ENCODE results near the gene FRYL.

The FRYL gene

GRCh38 chr4:48642421-48643374 is 137.4 kb downstream of the FRYL start:
- no peak for DNase-seq (ENCODE audit: low read depth in 1 of 2, low spot score in 1 of 2)
- TF ChIP-seq SPI1 (IDR thresholded peaks at IDR 0.05; ENCODE audit: borderline replicate concordance, low read depth) (no peak), REST (IDR thresholded peaks at IDR 0.05; ENCODE audit: insufficient replicate concordance, low read depth) (no peak), CTCF (IDR thresholded peaks at IDR 0.05; ENCODE audit: insufficient read depth, low read length) (no peak), POLR2AphosphoS5 (IDR thresholded peaks at IDR 0.05; ENCODE audit: low read depth) (no peak), GABPA (IDR thresholded peaks at IDR 0.05; ENCODE audit: low read depth) (no peak)
- Histone ChIP-seq H3K27ac (replicated peaks) (no peak overlapping the region), H3K4me3 (replicated peaks; ENCODE audit: insufficient read depth, low read length) (no peak overlapping the region), H3K27me3 (ENCODE audit: insufficient read depth, poor library complexity, severe bottlenecking) (no peaks in the 10 kb centered on the region)

GRCh38 chr4:48641401-48641800 is 138.7 kb downstream of the FRYL start:
- H3K27ac ChIP-seq (replicated peaks) = no peak overlapping the region
- TF ChIP-seq GABPA (IDR thresholded peaks at IDR 0.05; ENCODE audit: low read depth) (no peak), POLR2AphosphoS5 (IDR thresholded peaks at IDR 0.05; ENCODE audit: low read depth) (no peak), REST (IDR thresholded peaks at IDR 0.05; ENCODE audit: insufficient replicate concordance, low read depth) (no peak), SPI1 (IDR thresholded peaks at IDR 0.05; ENCODE audit: borderline replicate concordance, low read depth) (no peak), CTCF (IDR thresholded peaks at IDR 0.05; ENCODE audit: insufficient read depth, low read length) (no peak)
- no peaks in the 10 kb centered on the region for H3K27me3 ChIP-seq (ENCODE audit: insufficient read depth, poor library complexity, severe bottlenecking)
- H3K4me3 ChIP-seq (replicated peaks; ENCODE audit: insufficient read depth, low read length) = no peak overlapping the region
- no peak for DNase-seq (ENCODE audit: low read depth in 1 of 2, low spot score in 1 of 2)

- H3K27me3 ChIP-seq (ENCODE audit: insufficient read depth, poor library complexity, severe bottlenecking) = no peaks in the 10 kb centered on the region
- TF ChIP-seq SPI1 (IDR thresholded peaks at IDR 0.05; ENCODE audit: borderline replicate concordance, low read depth) = no peak
- TF ChIP-seq GABPA (IDR thresholded peaks at IDR 0.05; ENCODE audit: low read depth) = no peak
- no peak for TF ChIP-seq CTCF (IDR thresholded peaks at IDR 0.05; ENCODE audit: insufficient read depth, low read length)
- no peak for TF ChIP-seq POLR2AphosphoS5 (IDR thresholded peaks at IDR 0.05; ENCODE audit: low read depth)
- TF ChIP-seq REST (IDR thresholded peaks at IDR 0.05; ENCODE audit: insufficient replicate concordance, low read depth) = no peak
- no peak for DNase-seq (ENCODE audit: low read depth in 1 of 2, low spot score in 1 of 2)
- no peak overlapping the region for H3K4me3 ChIP-seq (replicated peaks; ENCODE audit: insufficient read depth, low read length)
- H3K27ac ChIP-seq (replicated peaks) = no peak overlapping the region
Observed at GRCh38 chr4:48640699-48641098, 139.4 kb downstream of the FRYL start.
